GM12878 (cell line): ENCODE data around the gene CTH.

Experiments used
- CREB1 ChIP-seq: IDR thresholded peaks from 2 replicates; pipeline ENCODE4 v1.6.1; 2012; ENCODE audit warnings: low read depth, mild to moderate bottlenecking, inconsistent platforms
- CTCF ChIP-seq, 3 experiments: IDR thresholded peaks in 2 of 3; conservative IDR thresholded peaks in 1 of 3; 2 replicates each; pipeline ENCODE4 v1.5.1; 2011; ENCODE audit warnings: low read depth in 3 of 3, low read length in 3 of 3, mild to moderate bottlenecking in 3 of 3, control low read depth in 2 of 3, moderate library complexity in 2 of 3, inconsistent platforms in 1 of 3, mixed read lengths in 1 of 3; ENCODE audit not compliant: control insufficient read depth in 2 of 3, insufficient read depth in 1 of 3; ENCODE audit errors: extremely low read depth in 1 of 3
- EZH2 ChIP-seq: IDR thresholded peaks from 2 replicates; pipeline ENCODE4 v1.6.1; 2012; ENCODE audit warnings: low read depth, mild to moderate bottlenecking, control low read depth, inconsistent platforms, low read length, borderline replicate concordance; ENCODE audit not compliant: control insufficient read depth
- POLR2A ChIP-seq: IDR thresholded peaks from 2 replicates; pipeline ENCODE4 v1.6.1; 2011; ENCODE audit warnings: low read depth, mild to moderate bottlenecking, low read length
- USF2 ChIP-seq: IDR thresholded peaks from 2 replicates; pipeline ENCODE4 v1.6.1; 2011; ENCODE audit warnings: low read depth, low read length, improper control_type of control experiment, borderline replicate concordance
- ZZZ3 ChIP-seq: IDR thresholded peaks from 2 replicates; pipeline ENCODE4 v1.6.1; 2011; ENCODE audit warnings: low read depth; ENCODE audit not compliant: control insufficient read depth, insufficient read length

GRCh38 chr1:70487910-70488665 lies 77.0 kb downstream of the CTH start:
- TF ChIP-seq CTCF (IDR thresholded peaks at IDR 0.05 in 2 of 3, conservative IDR thresholded peaks at IDR 0.05 in 1 of 3; ENCODE audit: control insufficient read depth in 2 of 3, extremely low read depth in 1 of 3, insufficient read depth in 1 of 3, low read depth in 3 of 3, low read length in 3 of 3), result peak; percentile 74 to 89 (median 81)
- TF ChIP-seq EZH2, result no peak
- no peak for TF ChIP-seq POLR2A
- no peak for TF ChIP-seq ZZZ3
- TF ChIP-seq CREB1, result no peak
- TF ChIP-seq USF2, result no peak
